ENCODE results near the gene TMEM94. TPM values are rescaled to one million over a fixed set of nuclear protein-coding genes. Genes with fewer than 3 reads are reported as not detected.

TMEM94 gene
- total and polyA plus RNA-seq, 3 donors from 2014 or later = 128 to 171 (median 151) TPM

GRCh38 chr17:75463603-75464002, 7.2 kb downstream of the TMEM94 start:
- DNase-seq = no peak
- H3K27ac ChIP-seq = no peak overlapping the region
- intact Hi-C loops (cut with DNase I; ENCODE audit: low total_unique reads) = no loop called here
- TF ChIP-seq CTCF (IDR thresholded peaks at IDR 0.05) (no peak), POLR2A (IDR thresholded peaks at IDR 0.05) (no peak)
- H3K27me3 ChIP-seq = no peaks in the 10 kb centered on the region
- H3K4me3 ChIP-seq = no peak overlapping the region
- no peaks in the 10 kb centered on the region for H3K9me3 ChIP-seq
- peaks cover 18% of the 10 kb centered on the region for H3K4me1 ChIP-seq
- H3K36me3 ChIP-seq (ENCODE audit: low read depth, missing control alignments) = no peaks in the 10 kb centered on the region
- WGBS, 2 donors = 95% methylated on average over 2 of the region's 2 CpGs

GRCh38 chr17:75465039-75465438, 8.6 kb downstream of the TMEM94 start:
- WGBS, 2 donors = 90 to 98% methylated on average over 6 of the region's 6 CpGs
- intact Hi-C loops (cut with DNase I; ENCODE audit: low total_unique reads) = no loop called here
- TF ChIP-seq POLR2A (IDR thresholded peaks at IDR 0.05) (no peak), CTCF (IDR thresholded peaks at IDR 0.05) (no peak)

GRCh38 chr17:75468291-75468754, 11.9 kb downstream of the TMEM94 start:
- Histone ChIP-seq H3K9me3 (no peaks in the 10 kb centered on the region), H3K4me3 (no peak overlapping the region), H3K27ac (peak overlapping the region in 1 of 2 donors; percentile 36), H3K4me1 (peaks cover 9% of the 10 kb centered on the region), H3K36me3 (ENCODE audit: low read depth, missing control alignments) (no peaks in the 10 kb centered on the region), H3K27me3 (no peaks in the 10 kb centered on the region)
- DNase-seq = no peak
- TF ChIP-seq CTCF (IDR thresholded peaks at IDR 0.05) = no peak
- no peak for TF ChIP-seq POLR2A (IDR thresholded peaks at IDR 0.05)
- 45 to 50% methylated on average over 8 of the region's 8 CpGs for WGBS, 2 donors
- intact Hi-C loops (cut with DNase I; ENCODE audit: low total_unique reads) = no loop called here

More at GRCh38 chr17:75465039-75465438, 8.6 kb downstream of the TMEM94 start:
- peaks cover 9% of the 10 kb centered on the region for H3K4me1 ChIP-seq
- H3K9me3 ChIP-seq = no peaks in the 10 kb centered on the region
- H3K4me3 ChIP-seq = no peak overlapping the region
- no peaks in the 10 kb centered on the region for H3K27me3 ChIP-seq
- no peak for DNase-seq
- H3K36me3 ChIP-seq (ENCODE audit: low read depth, missing control alignments) = no peaks in the 10 kb centered on the region
- no peak overlapping the region for H3K27ac ChIP-seq

- no peaks in the 10 kb centered on the region for H3K36me3 ChIP-seq (ENCODE audit: low read depth, missing control alignments)
- 91 to 93% methylated on average over 12 to 13 of the region's 13 CpGs for WGBS, 2 donors
- peak overlapping the region in 1 of 2 donors; percentile 36 for H3K27ac ChIP-seq
- no peaks in the 10 kb centered on the region for H3K27me3 ChIP-seq
- H3K4me3 ChIP-seq = no peak overlapping the region
- intact Hi-C loops (cut with DNase I; ENCODE audit: low total_unique reads) = no loop called here
- peaks cover 9% of the 10 kb centered on the region for H3K4me1 ChIP-seq
- no peak for TF ChIP-seq POLR2A (IDR thresholded peaks at IDR 0.05)
- TF ChIP-seq CTCF (IDR thresholded peaks at IDR 0.05) = no peak
- DNase-seq = no peak
- H3K9me3 ChIP-seq = no peaks in the 10 kb centered on the region
Measured at GRCh38 chr17:75468779-75469373, 12.4 kb downstream of the TMEM94 start.

GRCh38 chr17:75471207-75471606, 14.8 kb downstream of the TMEM94 start:
- Histone ChIP-seq H3K27ac (no peak overlapping the region), H3K4me3 (no peak overlapping the region), H3K4me1 (peaks cover 26% of the 10 kb centered on the region), H3K9me3 (no peaks in the 10 kb centered on the region), H3K27me3 (no peaks in the 10 kb centered on the region), H3K36me3 (ENCODE audit: low read depth, missing control alignments) (no peaks in the 10 kb centered on the region)
- intact Hi-C loops (cut with DNase I; ENCODE audit: low total_unique reads) = no loop called here
- 87 to 92% methylated on average over 6 of the region's 6 CpGs for WGBS, 2 donors
- DNase-seq = no peak
- TF ChIP-seq CTCF (IDR thresholded peaks at IDR 0.05) = no peak
- TF ChIP-seq POLR2A (IDR thresholded peaks at IDR 0.05) = no peak

Data from testis (tissue), 3 donors.